ENCODE data around the gene NEMP2. TPM values are rescaled to one million over a fixed set of nuclear protein-coding genes. Genes with fewer than 3 reads are reported as not detected.

NEMP2 gene
- total RNA-seq, result 3.8 and 6.8 TPM in 2 replicates

GRCh38 chr2:190534310-190535120, at the start of gene NEMP2:
Gene NEMP2 (minus strand): TSS chr2:190534722. CDS start chr2:190534655, 67 bp downstream.
- TF ChIP-seq CTCF (IDR thresholded peaks at IDR 0.05; ENCODE audit: insufficient read depth, low read length, poor library complexity, severe bottlenecking), result no peak
- Histone ChIP-seq H3K36me3 (ENCODE audit: control insufficient read depth, insufficient read depth, low read length) (no peaks in the 10 kb centered on the region), H3K27me3 (ENCODE audit: control insufficient read depth, insufficient read depth, low read length) (no peaks in the 10 kb centered on the region), H3K4me3 (ENCODE audit: low read depth, low read length) (peak within 1 kb of the TSS; percentile 70)
- no peak for DNase-seq (ENCODE audit: low read depth)

GRCh38 chr2:190583507-190584337, 49.2 kb upstream of the NEMP2 start:
- no peak for DNase-seq (ENCODE audit: low read depth)
- no peak overlapping the region for H3K4me3 ChIP-seq (ENCODE audit: low read depth, low read length)

GRCh38 chr2:190582736-190583506, 48.4 kb upstream of the NEMP2 start:
- H3K36me3 ChIP-seq (ENCODE audit: control insufficient read depth, insufficient read depth, low read length), result no peaks in the 10 kb centered on the region
- H3K4me3 ChIP-seq (ENCODE audit: low read depth, low read length), result no peak overlapping the region
- no peak for DNase-seq (ENCODE audit: low read depth)
- TF ChIP-seq CTCF (IDR thresholded peaks at IDR 0.05; ENCODE audit: insufficient read depth, low read length, poor library complexity, severe bottlenecking), result no peak
- H3K27me3 ChIP-seq (ENCODE audit: control insufficient read depth, insufficient read depth, low read length), result no peaks in the 10 kb centered on the region

More at GRCh38 chr2:190583507-190584337, 49.2 kb upstream of the NEMP2 start:
- Histone ChIP-seq H3K27me3 (ENCODE audit: control insufficient read depth, insufficient read depth, low read length) (no peaks in the 10 kb centered on the region), H3K36me3 (ENCODE audit: control insufficient read depth, insufficient read depth, low read length) (no peaks in the 10 kb centered on the region)
- no peak for TF ChIP-seq CTCF (IDR thresholded peaks at IDR 0.05; ENCODE audit: insufficient read depth, low read length, poor library complexity, severe bottlenecking)

- no peaks in the 10 kb centered on the region for H3K36me3 ChIP-seq (ENCODE audit: control insufficient read depth, insufficient read depth, low read length)
- TF ChIP-seq CTCF (IDR thresholded peaks at IDR 0.05; ENCODE audit: insufficient read depth, low read length, poor library complexity, severe bottlenecking), result no peak
- no peaks in the 10 kb centered on the region for H3K27me3 ChIP-seq (ENCODE audit: control insufficient read depth, insufficient read depth, low read length)
- H3K4me3 ChIP-seq (ENCODE audit: low read depth, low read length), result no peak overlapping the region
- no peak for DNase-seq (ENCODE audit: low read depth)
Measured at GRCh38 chr2:190582019-190582418, 47.5 kb upstream of the NEMP2 start.

- Histone ChIP-seq H3K27me3 (ENCODE audit: control insufficient read depth, insufficient read depth, low read length) (no peaks in the 10 kb centered on the region), H3K36me3 (ENCODE audit: control insufficient read depth, insufficient read depth, low read length) (no peaks in the 10 kb centered on the region), H3K4me3 (ENCODE audit: low read depth, low read length) (no peak overlapping the region)
- no peak for TF ChIP-seq CTCF (IDR thresholded peaks at IDR 0.05; ENCODE audit: insufficient read depth, low read length, poor library complexity, severe bottlenecking)
- no peak for DNase-seq (ENCODE audit: low read depth)
Measured at GRCh38 chr2:190579915-190580846, 45.7 kb upstream of the NEMP2 start.

All from kidney epithelial cell (primary cell).